HEK293T (cell line): ENCODE measurements around the gene RYR1.

Experiments used
- CTCF ChIA-PET: fragments of 350-600 bp; formaldehyde crosslinking; extraction: SDS; loops from one replicate; lab custom pipeline; 2021; ENCODE audit warnings: antibody characterized with exemption, inconsistent platforms; lab: Yijun Ruan, JAX
- POLR2A ChIA-PET: fragments of 350-600 bp; formaldehyde crosslinking; extraction: SDS; loops from one replicate; lab custom pipeline; 2020; ENCODE audit warnings: antibody characterized with exemption, inconsistent platforms; lab: Yijun Ruan, JAX
- DNase-seq: peaks from one replicate; pipeline ENCODE4 v3.0.0; 2012; ENCODE audit warnings: mixed read lengths; ENCODE audit errors: extremely low spot score
- ARNT ChIP-seq: fragments of 450-650 bp; IDR thresholded peaks from 2 replicates; pipeline ENCODE4 v1.6.1; 2017; ENCODE audit warnings: mild to moderate bottlenecking
- BHLHE40 ChIP-seq: fragments of 450-650 bp; IDR thresholded peaks from 2 replicates; pipeline ENCODE4 v1.6.1; 2016; ENCODE audit warnings: mild to moderate bottlenecking, moderate library complexity, borderline replicate concordance
- CTBP1 ChIP-seq: fragments of 450-650 bp; IDR thresholded peaks from 2 replicates; pipeline ENCODE4 v1.6.1; 2016; ENCODE audit warnings: borderline replicate concordance
- ELF4 ChIP-seq: fragments of 450-650 bp; IDR thresholded peaks from 2 replicates; pipeline ENCODE4 v1.6.1; 2017; ENCODE audit warnings: antibody characterized with exemption
- FOXA1 ChIP-seq: fragments of 450-650 bp; IDR thresholded peaks from 2 replicates; pipeline ENCODE4 v1.6.1; 2016; ENCODE audit warnings: mild to moderate bottlenecking
- FOXK2 ChIP-seq: fragments of 450-650 bp; IDR thresholded peaks from 2 replicates; pipeline ENCODE4 v1.6.1; 2016; ENCODE audit warnings: mild to moderate bottlenecking
- FOXM1 ChIP-seq: fragments of 450-650 bp; IDR thresholded peaks from 2 replicates; pipeline ENCODE4 v1.6.1; 2017; ENCODE audit warnings: mild to moderate bottlenecking, borderline replicate concordance
- HDGF ChIP-seq: fragments of 450-650 bp; IDR thresholded peaks from 2 replicates; pipeline ENCODE4 v1.6.1; 2017; ENCODE audit warnings: antibody characterized with exemption, borderline replicate concordance
- L3MBTL2 ChIP-seq: fragments of 450-650 bp; conservative IDR thresholded peaks from 2 replicates; pipeline ENCODE4 v1.6.1; 2016; ENCODE audit warnings: mild to moderate bottlenecking
- LEF1 ChIP-seq: fragments of 450-650 bp; IDR thresholded peaks from 2 replicates; pipeline ENCODE4 v1.6.1; 2017; ENCODE audit warnings: mild to moderate bottlenecking, borderline replicate concordance
- NFRKB ChIP-seq: fragments of 450-650 bp; IDR thresholded peaks from 2 replicates; pipeline ENCODE4 v1.6.1; 2016; ENCODE audit warnings: mild to moderate bottlenecking, moderate library complexity
- PKNOX1 ChIP-seq: fragments of 450-650 bp; IDR thresholded peaks from 2 replicates; pipeline ENCODE4 v1.6.1; 2016
- SP1 ChIP-seq: fragments of 450-650 bp; IDR thresholded peaks from 2 replicates; pipeline ENCODE4 v1.6.1; 2017
- SUZ12 ChIP-seq: fragments of 450-650 bp; IDR thresholded peaks from 2 replicates; pipeline ENCODE4 v1.6.1; 2016; ENCODE audit warnings: mild to moderate bottlenecking
- TARDBP ChIP-seq: fragments of 450-650 bp; IDR thresholded peaks from 2 replicates; pipeline ENCODE4 v1.6.1; 2016
- ZNF384 ChIP-seq: fragments of 450-650 bp; IDR thresholded peaks from 2 replicates; pipeline ENCODE4 v1.6.1; 2016

The RYR1 gene

GRCh38 chr19:38485541-38486285, 52.2 kb downstream of the RYR1 start:
- ChIA-PET CTCF (no interaction called here), POLR2A (no interaction called here)
- no peak for DNase-seq
- TF ChIP-seq BHLHE40, result no peak
- TF ChIP-seq FOXK2, result no peak
- TF ChIP-seq PKNOX1, result no peak
- no peak for TF ChIP-seq LEF1
- no peak for TF ChIP-seq SUZ12
- TF ChIP-seq NFRKB, result no peak
- TF ChIP-seq ARNT, result no peak
- no peak for TF ChIP-seq HDGF
- TF ChIP-seq CTBP1, result no peak
- TF ChIP-seq L3MBTL2, result no peak
- no peak for TF ChIP-seq ELF4
- no peak for TF ChIP-seq ZNF384
- TF ChIP-seq TARDBP, result no peak
- no peak for TF ChIP-seq SP1
- no peak for TF ChIP-seq FOXA1
- TF ChIP-seq FOXM1, result no peak

DNA sequence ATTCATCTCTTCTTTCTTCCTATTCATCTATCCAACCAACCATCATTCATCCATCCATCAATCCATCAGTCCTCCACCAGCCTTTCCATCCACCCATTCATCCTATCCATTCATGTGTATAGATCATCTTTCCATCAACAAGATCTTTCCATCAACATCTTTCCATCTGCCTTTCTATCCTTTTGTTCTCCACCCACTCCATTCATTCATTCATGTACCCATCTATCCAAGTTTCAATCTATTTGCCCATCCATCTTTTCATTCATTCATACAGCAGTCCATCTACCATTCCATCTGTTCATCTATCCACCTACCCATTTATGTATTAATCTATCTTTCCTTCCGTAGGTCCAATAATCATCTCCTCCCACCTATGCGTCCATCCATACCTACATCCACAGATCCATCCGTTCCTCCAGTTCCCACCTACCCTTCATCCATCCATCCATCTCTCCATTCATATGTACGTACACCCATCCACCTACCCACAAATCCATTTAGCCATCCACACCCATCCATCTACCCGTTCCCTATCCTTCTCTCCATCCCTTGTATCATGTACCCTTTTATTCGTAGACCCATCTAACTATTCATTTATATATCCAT, 53.3 kb downstream of the RYR1 start:
- POLR2A ChIA-PET, result no interaction called here
- TF ChIP-seq CTBP1 (no peak), FOXA1 (no peak), L3MBTL2 (no peak), LEF1 (no peak), HDGF (no peak), FOXK2 (no peak), SUZ12 (no peak), ARNT (no peak), FOXM1 (no peak), PKNOX1 (no peak), BHLHE40 (no peak), TARDBP (no peak), ELF4 (no peak), NFRKB (no peak)
- CTCF ChIA-PET, result no interaction called here
- DNase-seq, result no peak

DNA sequence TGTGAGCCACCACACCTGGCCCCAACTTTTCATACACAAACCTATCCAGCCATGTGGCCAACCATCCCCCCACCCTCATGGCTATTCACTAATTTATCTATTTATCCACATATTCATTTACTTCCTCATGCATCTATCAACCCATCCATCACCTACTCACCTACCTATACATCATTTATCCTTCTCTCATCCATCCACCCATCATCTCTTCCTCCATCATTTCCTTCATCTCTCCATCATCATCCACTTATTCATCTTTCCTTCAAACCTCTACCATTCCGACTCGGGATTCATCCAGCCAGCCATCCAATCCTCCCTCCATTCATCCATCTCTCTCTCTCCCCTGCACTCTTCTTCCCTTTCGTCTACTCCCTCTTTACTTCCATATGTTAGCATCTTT, 54.6 kb downstream of the RYR1 start:
- ChIA-PET POLR2A (no interaction called here), CTCF (no interaction called here)
- no peak for TF ChIP-seq BHLHE40
- no peak for TF ChIP-seq PKNOX1
- no peak for TF ChIP-seq SUZ12
- TF ChIP-seq L3MBTL2, result no peak
- TF ChIP-seq ZNF384, result no peak
- TF ChIP-seq FOXM1, result no peak
- TF ChIP-seq NFRKB, result no peak
- TF ChIP-seq ARNT, result no peak
- TF ChIP-seq TARDBP, result no peak
- TF ChIP-seq FOXA1, result no peak
- DNase-seq, result no peak

GRCh38 chr19:38488776-38489481, 55.4 kb downstream of the RYR1 start:
- ChIA-PET CTCF (no interaction called here), POLR2A (no interaction called here)
- DNase-seq, result no peak
- TF ChIP-seq LEF1, result no peak
- no peak for TF ChIP-seq ELF4
- no peak for TF ChIP-seq NFRKB
- TF ChIP-seq FOXA1, result no peak
- no peak for TF ChIP-seq FOXM1
- no peak for TF ChIP-seq HDGF

- DNase-seq, result no peak
- POLR2A ChIA-PET, result no interaction called here
- CTCF ChIA-PET, result interaction anchor here (0.6 kb wide), 1 partner anchor 13 kb away, joined by 3 read pairs; no protein-coding TSS in a partner anchor
- TF ChIP-seq FOXM1 (no peak), BHLHE40 (no peak), FOXK2 (no peak), SUZ12 (no peak), ZNF384 (no peak), HDGF (no peak), FOXA1 (no peak), TARDBP (no peak), NFRKB (no peak), SP1 (no peak), ARNT (no peak), PKNOX1 (no peak), CTBP1 (no peak), ELF4 (no peak), LEF1 (no peak), L3MBTL2 (no peak)
Observed at GRCh38 chr19:38490861-38491260, 57.4 kb downstream of the RYR1 start.
